Mononuclear cell (primary cell): ENCODE results near the gene GCSH. TPM values are rescaled to one million over a fixed set of nuclear protein-coding genes. Genes with fewer than 3 reads are reported as not detected.

ENCODE experiments used
- H3K27me3 ChIP-seq: 2 replicates; pipeline ENCODE4 v1.6.0; 2011; ENCODE audit warnings: low read length, control low read depth; ENCODE audit not compliant: insufficient read depth
- H3K4me1 ChIP-seq: 2 replicates; pipeline ENCODE4 v1.5.1; 2011; ENCODE audit warnings: mild to moderate bottlenecking, low read length, control low read depth; ENCODE audit not compliant: insufficient read depth
- H3K4me3 ChIP-seq: 2 replicates; pipeline ENCODE4 v1.5.1; 2011; ENCODE audit warnings: mild to moderate bottlenecking, low read length, moderate library complexity
- H3K9me3 ChIP-seq: 2 replicates; pipeline ENCODE4 v1.5.1; 2011; ENCODE audit warnings: low read depth, mild to moderate bottlenecking, control low read depth, low read length
- total RNA-seq: library from RNA; depleted of rRNA; stranded (reverse); fragments of >200 nt; gene quantifications from one replicate; pipeline ENCODE4 v1.2.3, GENCODE V29; 2012

Gene GCSH
- total RNA-seq, 1 donor = 2.1 TPM

DNA sequence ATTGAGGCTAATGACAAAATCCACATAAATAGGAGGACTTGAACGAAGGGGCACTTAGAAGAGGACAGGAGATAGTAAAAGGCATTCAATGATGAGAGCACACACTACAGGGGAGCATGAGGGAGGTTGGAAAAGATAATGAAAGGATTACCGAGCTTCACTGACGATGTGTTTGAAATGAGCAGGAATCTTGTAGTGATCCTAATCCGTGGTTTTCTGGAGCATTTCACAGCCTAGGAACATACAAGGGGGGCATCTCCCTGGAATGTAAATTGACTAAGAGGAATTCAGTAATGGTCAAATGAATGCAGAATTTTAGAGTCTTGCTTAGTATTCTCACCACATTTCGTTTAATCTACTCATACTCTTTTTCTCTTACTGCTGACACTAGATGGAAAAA, 55.4 kb downstream of the GCSH start:
- H3K4me1 ChIP-seq = peaks cover 24% of the 10 kb centered on the region
- H3K9me3 ChIP-seq = no peaks in the 10 kb centered on the region
- no peak overlapping the region for H3K4me3 ChIP-seq
- H3K27me3 ChIP-seq = no peaks in the 10 kb centered on the region

DNA sequence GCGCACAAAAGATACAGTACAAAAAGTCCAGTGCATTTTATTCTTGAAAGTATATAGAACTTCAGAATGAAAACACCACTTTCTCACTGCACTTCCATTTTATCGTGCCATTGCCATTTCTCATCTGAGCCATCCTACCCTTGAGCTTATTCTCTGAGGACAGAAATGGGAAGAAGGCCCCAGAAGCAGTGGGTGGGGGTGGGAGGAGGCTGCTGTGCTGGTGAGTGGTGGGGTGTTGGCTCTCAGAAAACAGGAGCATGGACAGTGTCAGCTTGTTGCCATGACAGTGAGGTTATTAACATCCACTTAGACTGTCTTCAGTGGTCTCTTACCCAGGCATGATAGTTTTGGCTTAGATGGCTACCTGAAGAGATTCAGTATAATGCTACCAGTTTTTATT, 56.1 kb downstream of the GCSH start:
- Histone ChIP-seq H3K27me3 (no peaks in the 10 kb centered on the region), H3K4me3 (no peak overlapping the region), H3K4me1 (peaks cover 24% of the 10 kb centered on the region), H3K9me3 (no peaks in the 10 kb centered on the region)

DNA sequence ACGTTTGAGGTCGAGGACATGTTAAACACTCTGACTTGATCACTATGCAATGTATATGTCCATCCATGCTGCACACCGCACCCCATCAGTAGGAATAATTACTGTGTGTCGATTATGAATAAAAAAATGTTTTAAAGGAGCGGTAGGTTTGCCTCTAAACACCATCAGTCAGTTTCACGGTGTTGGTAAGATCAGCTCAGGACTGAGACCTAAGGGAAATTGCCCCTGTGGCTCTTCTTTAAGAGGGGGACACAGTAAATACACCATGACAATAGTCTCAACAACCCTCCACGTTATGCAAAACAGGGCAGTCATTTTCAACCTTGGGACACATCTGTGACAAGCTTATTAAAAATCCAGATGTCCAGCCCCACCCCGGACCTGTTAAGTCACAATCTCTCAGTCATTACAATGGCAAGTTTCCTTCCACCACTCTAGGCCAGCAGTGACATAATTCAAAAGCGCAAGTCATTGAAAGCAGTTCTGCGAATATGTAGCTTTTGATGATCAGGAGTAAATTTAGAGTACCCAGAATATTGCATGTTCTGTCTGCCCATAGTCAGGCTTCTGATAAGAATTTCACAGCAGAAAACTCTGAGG, 59.3 kb downstream of the GCSH start:
- H3K27me3 ChIP-seq = no peaks in the 10 kb centered on the region
- peak overlapping the region; percentile 73 for H3K4me3 ChIP-seq
- H3K9me3 ChIP-seq = no peaks in the 10 kb centered on the region
- peaks cover 24% of the 10 kb centered on the region for H3K4me1 ChIP-seq

DNA sequence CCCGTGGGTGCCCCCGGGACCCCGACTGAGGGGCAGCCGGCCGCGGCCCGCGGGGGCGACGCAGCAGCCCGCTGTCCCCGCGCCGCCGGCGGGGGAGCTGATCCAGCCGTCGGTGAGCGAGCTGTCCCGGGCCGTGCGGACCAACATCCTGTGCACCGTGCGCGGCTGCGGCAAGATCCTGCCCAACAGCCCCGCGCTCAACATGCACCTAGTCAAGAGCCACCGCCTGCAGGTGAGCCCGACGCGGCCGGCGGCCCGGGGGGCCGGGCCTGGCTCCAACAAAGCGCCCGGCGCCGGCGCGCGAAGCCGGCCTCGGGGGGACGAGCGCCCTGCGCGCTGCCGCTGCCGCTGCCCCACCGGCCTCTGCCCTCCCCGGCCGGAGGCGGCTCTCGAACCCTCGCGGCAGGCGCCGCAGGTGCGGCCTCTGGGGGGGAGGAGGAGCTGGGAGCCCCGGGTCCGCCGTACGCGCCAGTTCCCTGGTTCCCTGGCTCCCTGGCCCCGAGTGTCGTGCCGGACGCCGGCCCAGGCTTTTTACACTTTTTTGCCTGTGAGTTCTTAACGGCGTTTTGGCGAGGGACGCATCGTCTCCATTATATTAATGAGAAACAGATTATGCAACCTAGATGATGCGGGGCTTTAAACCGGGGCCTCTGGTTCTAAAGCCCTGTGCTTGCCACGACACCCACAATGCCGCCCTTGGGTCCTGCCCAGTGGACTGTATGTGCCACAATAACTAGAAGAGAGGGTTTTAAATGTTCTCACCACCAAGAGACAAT, 60.0 kb downstream of the GCSH start:
- H3K27me3 ChIP-seq = no peaks in the 10 kb centered on the region
- H3K4me1 ChIP-seq = peaks cover 24% of the 10 kb centered on the region
- H3K9me3 ChIP-seq = no peaks in the 10 kb centered on the region
- H3K4me3 ChIP-seq = peak overlapping the region; percentile 73

DNA sequence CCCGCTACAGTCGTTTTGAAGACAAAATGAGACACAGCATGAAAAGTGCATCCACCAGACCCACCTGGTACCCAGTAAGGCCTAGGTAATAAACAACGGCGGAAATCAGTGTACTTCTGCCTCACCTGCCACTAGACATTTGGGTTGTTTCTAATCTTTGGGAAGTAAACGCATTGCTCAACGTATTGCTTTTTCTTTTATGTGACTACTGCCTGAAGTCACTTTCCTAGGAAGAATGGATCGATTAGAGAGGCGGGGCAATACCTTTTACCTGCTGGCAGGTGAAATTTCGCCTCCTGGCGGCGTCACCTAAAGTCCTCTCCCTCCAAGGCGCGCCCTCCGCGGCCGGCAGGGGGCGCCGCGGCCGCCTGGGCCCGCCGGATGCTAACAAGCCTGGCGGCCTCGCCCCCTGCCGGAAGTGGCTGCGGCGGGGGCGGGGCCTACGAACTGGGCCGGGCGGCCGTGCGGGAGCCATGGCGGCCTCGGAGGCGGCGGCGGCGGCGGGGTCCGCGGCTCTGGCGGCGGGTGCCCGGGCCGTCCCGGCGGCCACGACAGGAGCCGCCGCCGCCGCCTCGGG, 60.7 kb downstream of the GCSH start, which contains the start of gene ATMIN:
ATMIN (plus strand) TSS at position 445 of the 577 bp plus-strand sequence; CDS start at position 474, 29 bp downstream.
- Histone ChIP-seq H3K4me1 (peaks cover 24% of the 10 kb centered on the region), H3K9me3 (no peaks in the 10 kb centered on the region), H3K4me3 (peak within 1 kb of the TSS; percentile 73), H3K27me3 (no peaks in the 10 kb centered on the region)

Other genes with a start within 250 kb of the GCSH start
- 26.8 TPM for gene CMC2, start 89.5 kb downstream of the GCSH start, total RNA-seq
- gene CENPN, start 89.2 kb downstream of the GCSH start, total RNA-seq = 8.6 TPM
- 42.5 TPM for gene ATMIN, start 60.6 kb downstream of the GCSH start, total RNA-seq
- not detected for gene C16orf46, start 19.2 kb downstream of the GCSH start, total RNA-seq
- not detected for gene BCO1, start 142.3 kb upstream of the GCSH start, total RNA-seq
- gene GAN, start 218.6 kb upstream of the GCSH start, total RNA-seq = 4.8 TPM